Muscle layer of colon (tissue), 2 donors: Measurements from ENCODE around the gene SLC19A2.

Source experiments
- H3K27ac ChIP-seq: one replicate; pipeline ENCODE4 v1.7.0; 2013; ENCODE audit warnings: low read depth, mild to moderate bottlenecking, low read length, moderate library complexity
- H3K27me3 ChIP-seq, 2 donors: one replicate each; pipeline ENCODE4 v1.7.0; 2013; ENCODE audit warnings: low read length in 2 of 2, mild to moderate bottlenecking in 2 of 2; ENCODE audit not compliant: insufficient read depth in 2 of 2, control insufficient read depth in 1 of 2
- H3K36me3 ChIP-seq: one replicate; pipeline ENCODE4 v1.7.0; 2013; ENCODE audit warnings: mild to moderate bottlenecking, low read length; ENCODE audit not compliant: insufficient read depth
- H3K4me1 ChIP-seq: one replicate; pipeline ENCODE4 v1.7.0; 2013; ENCODE audit warnings: mild to moderate bottlenecking, low read length; ENCODE audit not compliant: insufficient read depth
- H3K4me3 ChIP-seq, 2 donors: one replicate each; pipeline ENCODE4 v1.7.0; 2013; ENCODE audit warnings: low read length in 2 of 2, low read depth in 1 of 2, mild to moderate bottlenecking in 1 of 2, moderate library complexity in 1 of 2
- H3K9ac ChIP-seq: one replicate; pipeline ENCODE4 v1.7.0; 2013; ENCODE audit warnings: low read length
- H3K9me3 ChIP-seq: one replicate; pipeline ENCODE4 v1.7.0; 2013; ENCODE audit warnings: mild to moderate bottlenecking, low read length
- donor health status: abdominal sarcoma.
- donor health status: Adenocarcinoma of cecum.

The SLC19A2 gene

GRCh38 chr1:169523904-169524303, 38.2 kb upstream of the SLC19A2 start:
- Histone ChIP-seq H3K27ac (no peak overlapping the region), H3K9me3 (no peaks in the 10 kb centered on the region), H3K4me3 (no peak overlapping the region), H3K9ac (no peak overlapping the region), H3K27me3 (no peaks in the 10 kb centered on the region), H3K4me1 (no peaks in the 10 kb centered on the region), H3K36me3 (no peaks in the 10 kb centered on the region)

- Histone ChIP-seq H3K27ac (no peak overlapping the region), H3K4me1 (no peaks in the 10 kb centered on the region), H3K4me3 (no peak overlapping the region), H3K9ac (no peak overlapping the region), H3K27me3 (no peaks in the 10 kb centered on the region), H3K9me3 (no peaks in the 10 kb centered on the region), H3K36me3 (no peaks in the 10 kb centered on the region)
These were observed 35.5 kb upstream of the SLC19A2 start for GRCh38 chr1:169521226-169521625.

- Histone ChIP-seq H3K36me3 (no peaks in the 10 kb centered on the region), H3K9me3 (no peaks in the 10 kb centered on the region), H3K27ac (no peak overlapping the region), H3K4me3 (no peak overlapping the region), H3K4me1 (no peaks in the 10 kb centered on the region), H3K9ac (no peak overlapping the region), H3K27me3 (no peaks in the 10 kb centered on the region)
These were observed 31.9 kb upstream of the SLC19A2 start for GRCh38 chr1:169517558-169518186.

GRCh38 chr1:169515641-169516040, 29.9 kb upstream of the SLC19A2 start:
- peaks cover 6% of the 10 kb centered on the region for H3K4me1 ChIP-seq
- H3K9me3 ChIP-seq = no peaks in the 10 kb centered on the region
- H3K36me3 ChIP-seq = no peaks in the 10 kb centered on the region
- H3K9ac ChIP-seq = no peak overlapping the region
- no peak overlapping the region for H3K27ac ChIP-seq
- no peak overlapping the region for H3K4me3 ChIP-seq
- no peaks in the 10 kb centered on the region for H3K27me3 ChIP-seq

GRCh38 chr1:169514566-169515270, 29.0 kb upstream of the SLC19A2 start:
- no peaks in the 10 kb centered on the region for H3K36me3 ChIP-seq
- no peaks in the 10 kb centered on the region for H3K9me3 ChIP-seq
- no peak overlapping the region for H3K27ac ChIP-seq
- no peak overlapping the region for H3K4me3 ChIP-seq
- H3K9ac ChIP-seq = no peak overlapping the region
- H3K4me1 ChIP-seq = peaks cover 6% of the 10 kb centered on the region
- no peaks in the 10 kb centered on the region for H3K27me3 ChIP-seq

GRCh38 chr1:169513208-169513607, 27.5 kb upstream of the SLC19A2 start:
- H3K9ac ChIP-seq = no peak overlapping the region
- no peaks in the 10 kb centered on the region for H3K36me3 ChIP-seq
- H3K27ac ChIP-seq = no peak overlapping the region
- H3K4me3 ChIP-seq = no peak overlapping the region
- H3K9me3 ChIP-seq = no peaks in the 10 kb centered on the region
- H3K27me3 ChIP-seq = no peaks in the 10 kb centered on the region
- H3K4me1 ChIP-seq = peaks cover 6% of the 10 kb centered on the region

GRCh38 chr1:169511316-169512005, 25.7 kb upstream of the SLC19A2 start:
- H3K9ac ChIP-seq = no peak overlapping the region
- H3K4me1 ChIP-seq = peaks cover 6% of the 10 kb centered on the region
- H3K9me3 ChIP-seq = no peaks in the 10 kb centered on the region
- H3K27me3 ChIP-seq = no peaks in the 10 kb centered on the region
- no peak overlapping the region for H3K27ac ChIP-seq
- no peaks in the 10 kb centered on the region for H3K36me3 ChIP-seq
- no peak overlapping the region for H3K4me3 ChIP-seq

- Histone ChIP-seq H3K4me3 (no peak overlapping the region), H3K27ac (no peak overlapping the region), H3K36me3 (no peaks in the 10 kb centered on the region), H3K9ac (no peak overlapping the region), H3K9me3 (no peaks in the 10 kb centered on the region), H3K27me3 (no peaks in the 10 kb centered on the region), H3K4me1 (peaks cover 6% of the 10 kb centered on the region)
These were observed 24.3 kb upstream of the SLC19A2 start for GRCh38 chr1:169510060-169510459.

GRCh38 chr1:169509354-169509753, 23.6 kb upstream of the SLC19A2 start:
- H3K27me3 ChIP-seq = no peaks in the 10 kb centered on the region
- H3K36me3 ChIP-seq = no peaks in the 10 kb centered on the region
- no peak overlapping the region for H3K27ac ChIP-seq
- peaks cover 6% of the 10 kb centered on the region for H3K4me1 ChIP-seq
- H3K9me3 ChIP-seq = no peaks in the 10 kb centered on the region
- H3K9ac ChIP-seq = no peak overlapping the region
- no peak overlapping the region for H3K4me3 ChIP-seq

GRCh38 chr1:169508432-169509338, 22.9 kb upstream of the SLC19A2 start:
- Histone ChIP-seq H3K4me1 (peaks cover 6% of the 10 kb centered on the region), H3K9ac (no peak overlapping the region), H3K27me3 (no peaks in the 10 kb centered on the region), H3K9me3 (no peaks in the 10 kb centered on the region), H3K27ac (no peak overlapping the region), H3K4me3 (no peak overlapping the region), H3K36me3 (no peaks in the 10 kb centered on the region)

GRCh38 chr1:169507413-169507812, 21.7 kb upstream of the SLC19A2 start:
- no peaks in the 10 kb centered on the region for H3K9me3 ChIP-seq
- no peak overlapping the region for H3K4me3 ChIP-seq
- no peaks in the 10 kb centered on the region for H3K36me3 ChIP-seq
- peaks cover 6% of the 10 kb centered on the region for H3K4me1 ChIP-seq
- no peak overlapping the region for H3K9ac ChIP-seq
- H3K27ac ChIP-seq = no peak overlapping the region
- H3K27me3 ChIP-seq = no peaks in the 10 kb centered on the region
